Activated naive CD4-positive, alpha-beta T cell treated with anti-CD3 and anti-CD28 coated beads, Interleukin-2, amount 50 U/mL, for 72 hours (primary cell): Measurements from ENCODE around the gene IFT20. TPM values are rescaled to one million over a fixed set of nuclear protein-coding genes. Genes with fewer than 3 reads are reported as not detected.
A peak's percentile ranks its signal among the peaks of the same experiment; 100 is the strongest.
"Not testable (repeated sequence)": the region's sequence is repeated elsewhere in the genome, so short reads cannot be mapped to it uniquely, and the experiment has no call there.

Experiments
- ATAC-seq, 2 donors: fragments of 150-1000 bp; cut with Tn5 transposase; 2 replicates each; pipeline ENCODE4 v1.10.0; 2021; ENCODE audit warnings: mild to moderate bottlenecking in 2 of 2, moderate library complexity in 2 of 2
- DNase-seq, 2 donors: peaks; one replicate each; pipeline ENCODE4 v3.0.0; 2021 to 2022; ENCODE audit warnings: low spot score in 2 of 2
- H3K27ac Mint-ChIP-seq, 2 donors: one replicate each; pipeline ENCODE4 v1.8.0; 2022; ENCODE audit warnings: mild to moderate bottlenecking in 2 of 2, mixed read lengths in 2 of 2
- H3K36me3 Mint-ChIP-seq, 2 donors: one replicate each; pipeline ENCODE4 v1.8.0; 2022; ENCODE audit warnings: mixed read lengths in 2 of 2
- H3K9me3 Mint-ChIP-seq, 2 donors: one replicate each; pipeline ENCODE4 v1.8.0; 2022; ENCODE audit warnings: mixed read lengths in 2 of 2
- total RNA-seq, 2 donors: library from RNA; stranded (reverse); gene quantifications; one replicate each; pipeline ENCODE4 v1.2.3, GENCODE V29; 2022

The IFT20 gene
- total RNA-seq, 2 donors from 2014 or later = 16.4 to 16.8 TPM

DNA sequence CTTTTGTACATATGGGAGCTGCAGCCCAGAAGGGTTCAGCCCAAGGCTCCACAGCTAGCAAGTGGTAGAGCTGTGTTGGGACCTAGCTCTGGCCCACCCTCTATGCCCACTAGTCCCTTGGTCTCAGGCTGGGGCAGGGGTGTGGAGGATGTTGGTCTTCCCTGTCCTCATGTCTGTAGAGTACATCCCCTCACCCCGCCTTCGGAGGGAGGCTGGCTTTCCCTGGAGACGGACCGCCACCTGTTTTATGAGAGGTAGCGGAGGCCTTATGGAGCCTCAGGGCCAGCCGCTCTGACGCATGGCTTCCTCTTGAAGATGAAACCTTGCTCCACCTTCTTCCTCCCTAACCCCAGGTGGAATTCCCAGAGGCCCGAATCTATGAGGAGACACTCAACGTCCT lies 8.7 kb upstream of the IFT20 start:
- Mint-ChIP-seq H3K27ac (peak overlapping the region; percentile 22 to 38), H3K36me3 (no peaks in the 10 kb centered on the region)

DNA sequence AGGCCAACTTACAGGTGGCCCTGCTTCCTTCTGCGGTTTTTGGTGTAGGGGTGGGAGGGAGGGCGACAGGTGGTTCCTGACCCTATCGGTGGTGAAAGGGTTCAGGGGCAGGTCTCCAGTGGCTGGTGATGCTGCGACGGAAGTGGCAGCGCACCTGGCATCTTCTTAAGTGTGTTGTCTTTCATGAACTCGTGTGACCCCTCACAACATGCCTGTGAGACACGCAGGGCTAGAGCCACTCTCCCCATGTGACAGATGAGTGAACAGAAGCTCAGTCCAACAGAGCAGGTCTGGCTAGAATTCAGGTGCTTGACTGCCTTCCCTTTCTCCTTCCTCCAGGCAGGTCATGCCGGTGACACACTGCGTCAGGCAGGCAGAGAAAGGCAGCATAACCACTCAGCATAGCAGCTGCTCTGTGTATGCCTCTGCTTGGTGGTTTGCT lies 8.2 kb upstream of the IFT20 start:
- H3K36me3 Mint-ChIP-seq = peaks cover 0 to 2% of the 10 kb centered on the region in 2 donors
- no peaks in the 10 kb centered on the region for H3K9me3 Mint-ChIP-seq
- DNase-seq (no peak), ATAC-seq (peak in 1 of 2 donors; percentile 19)
- H3K27ac Mint-ChIP-seq = peak overlapping the region in 1 of 2 donors; percentile 38

More for the DNA sequence above, 8.7 kb upstream of the IFT20 start:
- DNase-seq (no peak), ATAC-seq (peak in 1 of 2 donors; percentile 18)
- H3K9me3 Mint-ChIP-seq = no peaks in the 10 kb centered on the region

DNA sequence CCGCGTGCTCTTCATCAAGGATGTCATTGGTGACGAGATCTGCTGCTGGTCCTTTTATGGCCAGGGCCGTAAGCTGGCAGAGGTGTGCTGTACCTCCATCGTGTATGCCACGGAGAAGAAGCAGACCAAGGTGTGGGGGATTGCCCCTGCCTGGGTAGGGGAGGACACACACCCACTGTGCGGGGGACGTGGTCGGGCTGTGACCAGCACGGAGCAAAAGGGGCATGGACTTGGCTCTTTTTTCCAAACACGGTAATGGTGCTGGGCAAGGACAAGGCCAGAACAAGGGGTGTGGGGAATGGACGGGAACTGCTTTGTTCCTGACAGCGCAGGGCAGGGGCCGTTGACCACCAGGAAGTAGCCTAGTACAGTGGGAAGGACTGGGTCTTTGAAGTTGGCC lies 7.0 kb upstream of the IFT20 start:
- peaks cover 0 to 13% of the 10 kb centered on the region in 2 donors for H3K36me3 Mint-ChIP-seq
- no peaks in the 10 kb centered on the region for H3K9me3 Mint-ChIP-seq
- no peak for ATAC-seq
- peak overlapping the region in 1 of 2 donors; percentile 29 for H3K27ac Mint-ChIP-seq
- no peak for DNase-seq

DNA sequence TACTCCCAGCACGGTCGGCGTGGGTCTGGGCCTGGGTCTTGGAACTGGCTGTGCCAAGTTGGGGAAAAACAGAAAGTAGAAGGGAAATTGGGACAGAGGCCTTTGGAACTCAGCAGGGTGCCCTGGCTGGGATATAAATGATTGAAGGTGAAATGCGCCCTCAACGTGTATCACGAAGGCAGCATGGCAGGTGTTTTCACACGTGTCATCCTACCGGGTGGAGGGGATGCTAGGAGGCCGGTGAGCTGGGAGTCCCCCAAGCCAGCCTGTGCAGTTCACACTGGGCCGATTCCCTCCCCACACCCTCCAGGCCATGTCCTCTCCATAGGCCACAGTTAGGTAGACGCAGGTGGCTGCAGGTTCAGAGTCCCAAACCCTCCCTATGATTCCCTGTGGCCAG lies 6.2 kb upstream of the IFT20 start:
- no peaks in the 10 kb centered on the region for H3K9me3 Mint-ChIP-seq
- DNase-seq (no peak), ATAC-seq (no peak)
- H3K36me3 Mint-ChIP-seq = peaks cover 0 to 13% of the 10 kb centered on the region in 2 donors
- no peak overlapping the region for H3K27ac Mint-ChIP-seq

DNA sequence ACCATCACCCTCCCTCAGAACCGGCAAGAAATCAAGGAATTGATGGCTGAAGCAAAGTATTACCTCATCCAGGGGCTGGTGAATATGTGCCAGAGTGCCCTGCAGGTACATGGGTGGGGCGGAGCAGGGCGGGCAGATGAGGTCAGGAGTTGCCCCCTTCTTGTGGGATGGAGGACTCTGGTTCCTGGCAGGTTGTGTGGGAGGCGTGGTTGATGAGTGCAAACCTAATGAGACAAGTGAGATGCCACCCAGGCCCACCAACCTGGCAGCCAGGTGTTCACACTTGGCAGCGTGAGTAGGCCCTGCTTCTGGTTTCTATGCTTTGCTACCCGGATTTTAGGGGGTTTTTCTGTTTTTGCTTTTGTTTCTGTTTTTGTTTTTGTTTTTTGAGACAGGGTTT lies 5.1 kb upstream of the IFT20 start:
- peaks cover 0 to 13% of the 10 kb centered on the region in 2 donors for H3K36me3 Mint-ChIP-seq
- no peak for ATAC-seq

DNA sequence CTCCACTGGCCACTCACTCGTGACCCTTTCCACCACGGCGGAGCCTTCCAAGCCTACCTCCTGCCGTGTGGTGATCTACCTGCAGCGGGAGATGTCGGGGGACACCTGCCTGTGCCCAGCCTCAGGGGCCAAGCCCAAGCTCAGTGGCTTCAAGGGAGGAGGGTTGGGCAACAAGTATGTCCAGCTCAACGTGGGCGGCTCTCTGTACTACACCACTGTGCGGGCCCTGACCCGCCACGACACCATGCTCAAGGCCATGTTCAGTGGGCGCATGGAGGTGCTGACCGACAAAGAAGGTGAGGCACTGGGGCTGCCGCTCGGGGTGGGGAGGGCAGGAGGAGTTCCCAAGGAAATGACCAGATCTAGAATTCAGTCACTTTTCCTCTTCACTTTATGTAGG lies 4.2 kb upstream of the IFT20 start:
- peaks cover 0 to 13% of the 10 kb centered on the region in 2 donors for H3K36me3 Mint-ChIP-seq
- H3K9me3 Mint-ChIP-seq = no peaks in the 10 kb centered on the region
- DNase-seq (no peak), ATAC-seq (no peak)
- peak overlapping the region in 1 of 2 donors; percentile 65 for H3K27ac Mint-ChIP-seq

More for the DNA sequence above, 5.1 kb upstream of the IFT20 start:
- DNase-seq = no peak
- H3K9me3 Mint-ChIP-seq = no peaks in the 10 kb centered on the region
- H3K27ac Mint-ChIP-seq = no peak overlapping the region

DNA sequence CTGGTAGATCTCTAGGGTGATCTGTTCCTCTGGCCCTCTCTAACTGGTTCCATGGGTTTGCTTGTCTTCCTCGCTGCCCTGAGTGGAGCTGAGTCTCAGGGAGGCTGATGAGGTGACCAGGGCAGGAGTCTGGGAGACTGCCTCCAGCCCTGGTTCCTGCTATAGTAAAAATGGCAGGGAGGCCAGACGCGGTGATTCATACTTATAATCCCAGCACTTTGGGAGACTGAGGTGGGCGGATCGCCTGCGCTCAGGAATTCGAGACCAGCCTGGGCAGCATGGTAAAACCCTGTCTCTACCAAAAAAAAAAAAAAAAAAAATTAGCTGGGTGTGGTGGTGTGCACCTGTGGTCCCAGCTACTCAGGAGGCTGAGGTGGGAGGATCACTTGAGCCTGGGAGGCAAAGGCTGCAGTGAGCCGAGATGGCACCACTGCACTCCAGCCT lies 3.5 kb upstream of the IFT20 start:
- DNase-seq, ATAC-seq, H3K9me3 Mint-ChIP-seq: not testable (repeated sequence)
- H3K36me3 Mint-ChIP-seq = peaks cover 0 to 13% of the 10 kb centered on the region in 2 donors
- peak overlapping the region in 1 of 2 donors; percentile 95 for H3K27ac Mint-ChIP-seq

DNA sequence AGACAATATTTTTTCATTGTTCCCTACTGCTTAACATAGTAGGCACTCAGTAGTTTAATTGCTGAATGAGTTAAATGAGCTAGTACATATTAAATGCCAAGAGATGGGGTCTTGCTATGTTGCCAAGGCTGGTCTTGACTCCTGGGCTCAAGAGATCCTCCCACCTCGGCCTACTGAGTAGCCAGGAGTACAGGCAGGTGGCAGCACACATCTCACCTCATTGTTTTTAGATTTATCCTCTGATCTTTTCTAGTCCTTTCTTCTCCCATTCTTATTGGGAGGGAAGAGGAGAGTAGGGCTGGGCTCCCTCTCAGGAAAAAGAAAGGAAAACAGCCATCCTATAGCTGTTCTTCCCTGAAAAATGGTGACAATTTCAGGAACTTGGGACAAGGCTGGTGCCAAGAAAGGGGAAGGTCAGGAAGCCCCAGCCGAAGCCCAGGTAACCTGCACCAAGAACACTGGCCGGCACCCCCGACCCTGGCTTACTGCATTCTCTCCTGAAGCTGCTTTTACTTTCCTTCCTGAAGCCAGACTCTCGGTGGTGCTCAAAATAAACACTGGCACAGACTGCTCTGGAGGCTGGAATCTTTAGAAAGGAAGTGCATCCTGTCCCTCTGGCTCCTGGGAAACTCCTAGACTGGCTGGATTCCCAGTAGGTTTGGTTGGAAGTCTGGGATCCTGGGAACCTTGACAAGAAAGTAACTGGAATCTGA lies 2.9 kb upstream of the IFT20 start:
- Mint-ChIP-seq H3K36me3 (peaks cover 0 to 13% of the 10 kb centered on the region in 2 donors), H3K9me3 (no peaks in the 10 kb centered on the region), H3K27ac (peak overlapping the region in 1 of 2 donors; percentile 95)
- DNase-seq (no peak), ATAC-seq (no peak)

DNA sequence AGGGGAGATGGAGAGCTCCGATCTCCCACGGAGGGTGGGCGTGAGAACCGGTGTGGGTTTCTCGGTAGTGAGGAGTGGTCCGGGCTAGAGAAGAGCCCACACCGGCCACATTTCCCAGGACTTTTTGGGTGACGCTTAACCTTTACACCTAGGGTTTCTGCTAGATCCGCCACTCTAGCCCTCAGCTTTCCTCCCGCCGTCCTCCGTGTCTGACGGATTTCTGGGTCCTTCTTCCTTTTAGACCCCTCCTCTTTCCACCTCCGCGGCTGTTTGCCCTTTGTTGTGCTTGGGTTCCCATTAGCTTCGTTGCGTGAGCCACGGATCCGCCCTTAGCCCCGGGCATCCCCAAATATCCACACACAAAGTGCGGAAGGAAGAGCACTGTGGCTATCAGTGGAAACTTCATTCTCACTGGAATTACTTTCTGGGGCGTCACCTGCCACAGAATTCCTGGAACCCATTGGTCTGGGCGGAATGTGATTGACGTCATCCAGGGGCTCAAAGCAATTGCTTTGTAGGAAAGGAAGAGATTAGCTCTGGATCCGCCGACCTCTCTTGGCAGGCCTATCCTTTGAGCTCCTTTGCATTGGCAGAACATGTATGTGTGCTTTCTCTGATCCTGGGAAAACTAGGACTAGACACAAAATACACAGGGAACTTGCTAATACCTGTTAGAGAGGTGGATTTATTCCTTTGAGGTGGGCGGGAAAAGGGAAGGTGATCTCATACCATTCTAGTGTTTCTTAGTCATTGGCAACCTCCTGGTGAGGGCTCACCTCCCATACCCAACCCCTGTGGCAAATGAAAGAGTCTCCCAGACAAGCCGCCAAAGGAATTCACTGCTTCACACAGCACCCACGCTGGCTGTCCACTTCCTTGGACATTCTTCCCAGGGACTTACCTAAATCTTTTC lies 943 bp upstream of the IFT20 start:
- DNase-seq (peak in 1 of 2 donors; percentile 10), ATAC-seq (peak in 1 of 2 donors; percentile 1)
- Mint-ChIP-seq H3K9me3 (no peaks in the 10 kb centered on the region), H3K27ac (peak overlapping the region; percentile 95 to 96), H3K36me3 (peaks cover 0 to 13% of the 10 kb centered on the region in 2 donors)

DNA sequence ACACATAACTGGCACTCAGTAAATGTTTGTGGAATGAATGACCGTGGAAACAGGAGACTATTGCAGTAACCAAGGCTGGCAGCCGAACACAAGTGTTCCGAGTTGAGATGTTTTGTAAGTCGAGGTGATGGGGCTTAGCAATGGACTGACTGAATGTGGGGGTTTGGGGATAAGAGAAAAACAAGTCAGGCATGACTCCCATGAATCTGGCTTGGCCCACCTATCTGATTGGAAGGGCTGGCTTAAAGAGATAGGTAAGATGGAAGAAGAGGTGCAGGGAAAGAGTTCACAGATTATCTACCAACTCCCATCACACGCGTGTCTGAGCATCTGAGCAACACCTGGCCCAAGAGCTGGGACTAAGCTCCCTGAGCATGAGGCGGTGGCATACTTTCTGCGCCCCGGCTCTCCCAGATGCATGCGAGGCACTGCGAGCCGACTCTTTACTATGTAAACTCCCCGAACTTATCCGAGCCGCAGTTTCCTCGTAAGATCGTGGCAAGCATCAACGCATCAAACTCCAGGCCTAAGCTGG lies 539 bp downstream of the IFT20 start:
- Mint-ChIP-seq H3K9me3 (no peaks in the 10 kb centered on the region), H3K27ac (peak overlapping the region; percentile 95 to 96), H3K36me3 (peaks cover 0 to 13% of the 10 kb centered on the region in 2 donors)
- DNase-seq (no peak), ATAC-seq (no peak)

DNA sequence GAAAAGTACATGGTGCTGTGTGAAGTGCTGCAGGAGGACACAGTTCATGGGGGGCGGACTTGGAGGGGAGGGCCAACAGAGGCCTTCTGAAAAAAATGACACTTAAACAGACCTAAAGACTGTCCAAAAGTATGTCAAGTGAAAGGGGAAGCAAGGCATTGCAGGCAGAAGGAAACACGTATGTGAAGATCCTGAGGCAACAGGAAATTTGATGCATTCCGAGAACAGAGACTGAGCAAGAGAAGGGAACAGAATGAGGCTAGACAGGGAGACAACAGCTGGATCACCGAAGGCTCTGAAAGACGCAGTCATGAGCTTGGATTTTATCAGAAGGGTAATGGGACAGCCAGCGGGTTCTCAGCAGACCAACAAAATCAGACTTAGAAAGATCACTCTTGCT lies 1.1 kb downstream of the IFT20 start:
- no peak for ATAC-seq
- peaks cover 0 to 13% of the 10 kb centered on the region in 2 donors for H3K36me3 Mint-ChIP-seq
- H3K9me3 Mint-ChIP-seq = no peaks in the 10 kb centered on the region
- DNase-seq = no peak
- peak overlapping the region; percentile 95 to 96 for H3K27ac Mint-ChIP-seq

DNA sequence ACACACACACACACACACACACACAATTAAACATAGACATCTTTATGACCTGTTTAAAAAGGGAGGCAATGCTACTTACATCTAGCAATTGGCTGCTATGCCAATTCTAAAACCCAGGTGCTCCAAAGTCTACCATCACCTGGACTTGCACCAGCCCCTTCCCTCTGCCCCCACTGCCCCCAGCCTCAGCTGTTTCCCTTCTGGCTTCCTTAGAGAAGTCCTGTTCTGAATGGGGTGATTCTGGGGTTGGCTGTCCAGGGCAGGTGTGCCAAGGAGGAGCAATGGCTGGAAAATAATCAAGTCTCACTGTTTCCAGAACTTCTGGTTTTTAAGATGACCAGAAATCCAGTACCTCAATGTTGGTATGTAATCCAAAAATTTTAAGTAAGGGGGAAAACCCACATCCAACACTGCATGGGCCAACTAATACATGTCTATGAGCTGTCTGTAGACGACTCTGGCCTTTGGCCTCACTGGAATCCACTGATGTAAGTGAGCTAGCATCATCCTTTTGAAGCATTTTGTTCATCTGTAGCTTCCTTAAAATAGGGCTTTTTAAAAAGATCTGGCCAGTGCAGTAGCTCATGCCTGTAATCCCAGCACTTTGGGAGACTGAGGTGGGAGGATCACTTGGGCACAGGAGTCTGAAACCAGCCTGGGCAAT lies 2.1 kb downstream of the IFT20 start:
- ATAC-seq = no peak
- Mint-ChIP-seq H3K27ac (no peak overlapping the region), H3K36me3 (peaks cover 0 to 8% of the 10 kb centered on the region in 2 donors), H3K9me3 (no peaks in the 10 kb centered on the region)
- DNase-seq = no peak

DNA sequence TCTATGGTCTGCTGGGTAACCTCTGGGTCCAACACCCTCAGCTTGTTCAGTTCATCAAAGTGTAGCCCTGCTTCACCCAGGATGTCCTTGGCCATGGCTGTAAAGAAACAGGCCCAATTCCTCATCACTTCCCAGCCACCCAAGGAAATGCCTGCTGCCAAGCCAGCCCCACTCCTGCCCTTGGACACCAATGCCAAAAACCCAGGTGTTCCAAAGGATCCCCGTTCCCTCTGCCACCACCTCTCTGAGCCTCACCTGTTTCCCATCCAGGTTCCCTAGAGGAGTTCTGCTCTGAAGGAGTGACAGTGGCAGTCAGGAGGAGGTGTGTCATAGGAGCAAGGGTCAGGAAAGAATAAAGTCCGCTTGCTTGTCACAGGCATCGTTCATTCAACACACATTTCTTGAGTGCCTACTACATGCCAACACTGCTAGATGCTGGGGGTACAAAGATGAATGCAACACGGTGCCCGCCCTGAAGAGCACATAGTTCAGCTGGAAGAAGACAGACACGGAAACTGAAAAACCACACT lies 3.3 kb downstream of the IFT20 start:
- ATAC-seq = no peak
- no peaks in the 10 kb centered on the region for H3K9me3 Mint-ChIP-seq
- H3K36me3 Mint-ChIP-seq = peaks cover 2 to 3% of the 10 kb centered on the region in 2 donors

DNA sequence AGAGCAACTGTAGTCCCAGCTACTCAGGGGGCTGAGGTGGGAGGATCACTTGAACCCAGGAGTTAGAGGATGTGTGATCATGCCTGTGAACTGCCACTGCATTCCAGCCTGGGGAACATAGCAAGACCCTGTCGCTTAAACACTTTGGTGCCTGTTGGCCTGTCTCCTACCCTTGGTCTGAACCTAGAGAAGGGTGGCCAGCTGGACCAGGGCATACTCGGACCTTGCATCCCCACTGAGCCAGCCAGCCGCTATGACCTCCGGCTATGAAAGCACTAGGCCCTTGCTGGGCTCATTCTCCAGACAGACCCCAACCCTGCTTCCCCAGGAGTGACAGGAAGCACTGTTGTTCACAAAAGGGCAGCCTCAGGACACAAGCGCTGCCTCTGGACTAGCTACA lies 4.6 kb downstream of the IFT20 start:
- Mint-ChIP-seq H3K9me3 (no peaks in the 10 kb centered on the region), H3K36me3 (peaks cover 12 to 14% of the 10 kb centered on the region in 2 donors), H3K27ac (peak overlapping the region in 1 of 2 donors; percentile 72)
- ATAC-seq = no peak
- DNase-seq = no peak

More for the DNA sequence above, 3.3 kb downstream of the IFT20 start:
- no peak for DNase-seq
- peak overlapping the region in 1 of 2 donors; percentile 3 for H3K27ac Mint-ChIP-seq

DNA sequence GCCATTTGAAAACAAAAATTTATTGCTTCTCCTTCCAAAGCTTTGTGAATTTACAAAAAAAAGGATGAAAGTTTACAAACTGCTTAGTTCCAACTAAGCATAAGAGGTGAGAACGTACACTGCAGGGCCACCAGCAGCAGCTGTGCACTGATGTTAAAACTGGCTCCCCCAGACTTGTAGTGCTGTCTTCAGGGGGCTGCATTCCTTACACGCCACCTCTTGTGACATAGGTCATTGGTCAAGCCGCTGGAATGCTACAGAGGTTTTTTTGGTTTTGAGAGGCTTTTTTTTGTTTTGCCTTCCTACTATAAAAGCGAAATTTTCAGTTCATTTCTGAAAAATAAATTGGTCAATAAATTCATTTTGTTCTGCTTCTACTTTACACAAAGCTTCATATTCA lies 6.9 kb downstream of the IFT20 start:
- no peaks in the 10 kb centered on the region for H3K9me3 Mint-ChIP-seq
- peak overlapping the region in 1 of 2 donors; percentile 61 for H3K27ac Mint-ChIP-seq
- H3K36me3 Mint-ChIP-seq = peaks cover 12 to 14% of the 10 kb centered on the region in 2 donors
- DNase-seq (no peak), ATAC-seq (no peak)

DNA sequence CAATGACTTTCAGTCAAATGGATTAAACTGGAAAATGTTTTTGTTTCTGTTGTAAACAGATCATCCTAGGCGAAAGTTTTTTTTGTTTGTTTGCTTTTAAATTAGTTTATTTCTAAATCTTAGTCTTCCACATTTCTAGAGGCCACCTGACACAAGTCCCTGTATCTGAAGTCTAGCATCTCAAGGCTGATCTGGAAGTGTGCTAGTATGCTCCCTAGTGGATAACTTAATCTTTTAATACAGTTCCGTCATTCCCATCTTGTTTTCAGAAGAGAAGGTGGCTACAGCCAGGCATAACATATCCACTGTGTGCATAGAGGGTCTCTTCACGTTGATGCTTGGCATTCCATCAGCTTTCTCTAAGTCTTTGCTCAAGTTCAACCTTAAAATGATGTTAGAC lies 7.6 kb downstream of the IFT20 start:
- DNase-seq (no peak), ATAC-seq (no peak)
- H3K36me3 Mint-ChIP-seq = peaks cover 12 to 14% of the 10 kb centered on the region in 2 donors
- H3K27ac Mint-ChIP-seq = peak overlapping the region; percentile 9 to 61
- no peaks in the 10 kb centered on the region for H3K9me3 Mint-ChIP-seq
